ENCODE data around the gene NAPG.
"Not testable (repeated sequence)": the region's sequence is repeated elsewhere in the genome, so short reads cannot be mapped to it uniquely, and the experiment has no call there.

NAPG gene

DNA sequence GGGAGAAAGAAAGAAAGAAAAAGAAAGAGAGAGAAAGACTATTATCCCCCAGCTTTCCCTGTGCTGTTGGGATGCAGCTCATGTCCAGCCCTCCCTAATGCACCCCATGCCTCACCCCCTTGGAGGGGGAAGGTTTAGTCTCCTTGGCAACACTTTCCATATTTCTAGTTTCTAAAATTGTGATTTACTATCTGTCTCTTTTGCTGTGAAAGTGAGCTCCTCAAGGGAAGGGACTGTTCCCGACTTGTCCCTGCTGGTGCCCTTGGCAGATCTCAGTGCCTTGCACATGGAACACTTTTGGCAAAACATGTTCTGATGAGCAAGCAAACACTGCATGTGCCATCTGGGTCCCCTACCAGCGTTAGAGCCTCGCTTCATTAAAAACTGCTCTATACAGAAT, 11.7 kb upstream of the NAPG start:
- no peak for DNase-seq (ENCODE audit: low read depth)

DNA sequence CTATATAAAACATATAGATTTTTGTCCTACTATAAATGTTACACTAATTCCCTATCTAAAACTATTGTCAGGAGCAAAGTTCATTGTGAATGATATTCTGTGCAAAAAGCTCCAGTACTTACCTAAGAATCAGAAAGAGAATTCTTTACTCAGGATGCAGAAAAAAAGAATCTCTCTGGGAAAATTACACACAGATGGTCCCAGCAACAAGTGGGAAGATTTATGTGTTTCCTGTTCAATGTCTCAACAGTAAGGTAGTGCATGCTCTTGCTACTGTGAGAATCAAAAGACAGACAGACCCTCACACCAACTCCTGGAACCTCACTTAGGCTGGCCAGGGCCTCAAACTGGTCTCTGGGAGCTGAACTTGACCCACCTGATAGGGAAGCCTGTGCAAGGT, 11.2 kb upstream of the NAPG start:
- DNase-seq (ENCODE audit: low read depth): peak; percentile 27

DNA sequence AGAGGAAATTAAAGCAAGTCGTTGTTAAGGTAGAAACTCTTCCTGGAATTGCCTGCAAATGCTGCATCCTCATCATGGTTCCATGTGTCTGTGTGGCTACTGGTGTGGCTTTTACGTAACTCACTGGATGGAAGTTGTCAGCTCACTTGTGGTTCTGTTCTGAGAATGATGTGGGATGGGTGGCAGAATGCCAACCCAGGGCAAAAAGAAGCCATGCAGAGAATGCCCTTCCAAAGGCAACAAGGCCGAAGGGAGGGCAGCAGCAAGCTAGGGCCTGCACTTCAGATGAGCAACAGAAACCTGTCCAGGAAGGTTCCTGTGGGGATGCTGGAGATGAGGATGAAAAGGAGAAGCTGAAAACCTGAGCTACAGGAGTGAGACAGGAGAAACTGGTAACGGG, 10.4 kb upstream of the NAPG start:
- peak; percentile 8 for DNase-seq (ENCODE audit: low read depth)

DNA sequence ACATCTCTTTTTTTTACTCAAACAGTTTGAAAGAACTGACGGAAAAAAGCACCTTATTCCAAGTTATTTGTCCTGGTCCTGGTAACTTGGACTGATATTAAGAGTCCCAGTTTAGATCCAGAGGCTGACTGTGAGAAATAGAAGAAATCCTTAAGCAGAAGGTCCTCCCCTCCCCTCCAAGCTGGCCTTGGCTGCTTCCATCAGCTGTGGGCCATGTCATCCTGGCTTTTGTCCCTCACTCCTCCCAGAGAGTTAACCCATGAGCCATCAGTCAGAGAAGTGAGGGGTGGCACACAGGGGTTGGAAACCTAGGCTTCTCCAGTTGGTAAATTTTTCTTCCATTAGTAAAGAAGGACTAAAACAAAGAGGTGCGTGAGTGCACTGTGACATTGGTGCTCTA, 9.7 kb upstream of the NAPG start:
- DNase-seq (ENCODE audit: low read depth): no peak

DNA sequence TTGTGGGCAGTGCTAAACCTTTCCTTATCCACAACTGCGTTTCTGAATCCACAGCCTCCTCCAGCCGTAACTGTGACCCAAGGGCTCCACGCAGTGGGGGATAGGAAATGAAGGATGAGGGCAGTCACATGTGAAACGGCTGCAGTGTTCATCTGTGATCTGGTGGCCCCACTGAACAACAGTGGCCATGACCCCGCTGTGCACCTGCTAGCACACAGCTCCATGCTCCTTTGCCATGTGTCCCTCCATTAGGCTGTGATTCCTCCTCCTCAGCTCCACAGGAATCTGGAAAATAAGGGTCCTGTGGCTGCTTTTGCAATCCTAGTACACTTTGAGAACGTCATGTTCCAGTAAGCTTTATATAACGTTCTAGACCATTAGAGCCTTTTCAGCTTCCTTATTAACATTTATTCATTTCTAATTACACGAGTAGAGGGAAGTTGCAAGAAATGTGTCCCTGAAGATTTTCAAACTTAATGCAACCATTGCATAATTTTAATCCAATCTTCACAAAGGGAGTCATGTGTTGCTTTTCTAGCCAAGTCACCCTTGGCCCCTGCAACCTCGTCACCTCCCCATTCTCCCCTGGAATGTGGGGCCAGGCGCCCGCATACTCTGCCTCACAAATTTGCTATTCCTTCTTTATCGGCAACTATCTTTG, 7.1 kb upstream of the NAPG start:
- DNase-seq (ENCODE audit: low read depth): peak; percentile 67

DNA sequence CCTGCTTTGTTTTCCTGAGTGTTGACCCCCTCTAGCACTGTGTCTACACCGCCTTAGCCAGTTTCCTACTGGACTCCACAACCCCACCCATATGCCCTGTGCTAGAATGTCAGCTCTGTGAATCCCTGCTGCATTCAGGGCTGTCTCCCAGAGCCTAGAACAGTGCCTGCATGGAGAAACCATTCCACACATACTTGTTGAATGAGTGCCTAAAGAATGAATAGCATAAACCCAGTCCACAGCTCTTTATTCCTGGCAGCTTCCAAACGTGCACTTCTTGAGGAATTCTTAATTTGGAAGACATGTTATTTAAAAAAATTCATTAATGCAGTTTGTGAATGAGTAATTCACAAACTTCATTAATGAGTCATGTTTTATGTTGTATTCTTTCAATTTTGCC, 6.5 kb upstream of the NAPG start:
- peak; percentile 87 for DNase-seq (ENCODE audit: low read depth)

DNA sequence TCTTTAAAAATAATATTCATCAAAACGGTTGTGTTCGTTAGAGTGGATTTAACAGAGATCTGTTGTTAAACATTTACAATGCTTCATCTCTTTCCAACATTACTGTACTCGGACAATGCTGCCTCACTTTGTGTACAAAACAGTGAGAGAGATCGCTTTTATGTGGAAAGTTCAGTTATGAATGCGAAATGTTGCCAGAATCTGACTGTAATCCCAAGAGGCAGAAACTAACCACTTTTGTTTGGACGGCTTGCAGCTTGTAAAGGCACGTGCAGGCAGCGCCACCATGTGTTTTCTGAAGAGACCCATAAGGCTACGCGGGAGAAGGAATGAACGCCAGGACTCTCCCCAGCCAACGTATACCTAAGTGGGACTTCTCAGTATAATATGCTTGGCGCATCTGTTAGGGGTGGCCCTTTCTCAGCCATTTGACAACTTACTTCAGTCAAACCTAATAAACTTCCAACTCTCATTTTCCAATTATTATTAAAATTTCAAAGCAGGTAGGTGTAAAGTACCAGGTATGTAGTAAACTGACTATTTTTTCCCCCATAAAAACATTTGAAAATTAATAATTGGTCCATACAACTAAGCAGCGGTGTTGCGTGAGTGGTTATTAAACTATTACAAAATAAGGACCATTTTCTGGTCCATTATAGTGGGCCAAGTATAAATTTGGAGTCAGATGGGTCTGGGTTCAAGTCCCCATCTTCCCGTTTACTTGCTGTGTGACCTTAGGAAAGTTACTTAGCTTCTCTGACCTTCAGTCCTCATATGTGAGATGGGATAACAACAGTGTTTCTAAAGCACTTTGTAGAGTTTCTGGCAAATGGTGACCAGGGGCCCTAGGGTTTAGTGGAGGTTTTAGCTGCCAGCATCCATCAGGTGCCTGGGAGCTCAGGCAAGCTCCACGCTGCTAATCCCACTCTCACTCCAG, 5.6 kb upstream of the NAPG start:
- peak; percentile 92 for DNase-seq (ENCODE audit: low read depth)

DNA sequence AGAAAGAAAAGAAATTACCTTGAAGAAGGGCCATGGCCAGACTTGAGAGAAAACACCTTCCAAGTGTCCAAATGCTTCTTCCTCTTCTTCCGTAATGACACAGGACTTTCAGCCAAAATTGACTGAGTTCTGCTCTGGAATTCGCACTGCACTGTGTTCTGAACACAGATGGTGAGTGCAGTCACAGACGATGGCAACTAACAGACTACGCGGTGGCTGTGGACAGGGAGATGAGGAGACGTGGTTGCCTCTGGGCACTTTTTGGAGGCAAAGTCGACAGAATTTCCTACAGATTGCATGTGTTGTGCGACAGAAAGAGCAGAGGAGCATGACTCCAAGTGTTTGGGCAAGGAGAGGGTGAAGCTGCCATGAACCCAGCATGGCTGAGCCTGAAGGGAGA, 4.3 kb upstream of the NAPG start:
- DNase-seq (ENCODE audit: low read depth): no peak

DNA sequence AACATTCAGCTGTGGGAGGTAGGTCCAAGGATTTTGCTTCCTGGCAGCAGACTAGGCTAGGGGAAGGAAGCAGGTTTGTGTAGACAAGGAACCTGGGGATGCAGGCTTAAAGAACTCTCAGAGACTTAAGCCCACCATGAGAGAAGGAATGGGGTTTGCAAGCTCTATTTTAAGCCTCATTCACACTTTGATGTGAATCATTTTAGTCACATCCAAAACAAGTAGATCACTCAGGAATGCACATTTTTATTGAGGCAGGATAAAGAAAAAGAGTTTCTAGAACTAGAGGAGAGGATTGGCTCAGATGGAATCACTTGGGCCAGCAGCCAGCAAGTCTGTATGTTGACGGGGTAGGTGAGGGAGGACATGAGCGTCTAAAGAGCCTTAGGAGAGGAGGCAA, 3.3 kb upstream of the NAPG start:
- DNase-seq (ENCODE audit: low read depth): peak; percentile 55

DNA sequence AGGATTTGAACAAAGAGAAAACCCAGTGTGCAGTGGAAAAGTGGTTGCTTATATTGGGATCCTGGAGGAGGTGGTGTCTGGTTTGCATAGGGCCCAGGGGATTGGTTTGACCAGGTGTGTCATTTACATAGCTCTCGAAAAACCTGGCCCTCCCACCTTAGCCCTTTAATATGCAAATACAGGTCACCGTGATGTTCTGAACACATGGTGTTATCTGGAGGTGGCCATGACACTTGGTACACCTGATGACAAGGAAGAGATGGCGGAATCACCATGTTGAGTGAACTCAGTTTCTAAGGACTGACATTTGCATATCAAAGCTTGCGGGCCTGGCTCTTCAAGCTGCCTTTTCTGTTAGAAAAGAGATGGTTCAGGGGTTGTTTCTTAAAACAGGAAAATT, 2.3 kb upstream of the NAPG start:
- no peak for DNase-seq (ENCODE audit: low read depth)

DNA sequence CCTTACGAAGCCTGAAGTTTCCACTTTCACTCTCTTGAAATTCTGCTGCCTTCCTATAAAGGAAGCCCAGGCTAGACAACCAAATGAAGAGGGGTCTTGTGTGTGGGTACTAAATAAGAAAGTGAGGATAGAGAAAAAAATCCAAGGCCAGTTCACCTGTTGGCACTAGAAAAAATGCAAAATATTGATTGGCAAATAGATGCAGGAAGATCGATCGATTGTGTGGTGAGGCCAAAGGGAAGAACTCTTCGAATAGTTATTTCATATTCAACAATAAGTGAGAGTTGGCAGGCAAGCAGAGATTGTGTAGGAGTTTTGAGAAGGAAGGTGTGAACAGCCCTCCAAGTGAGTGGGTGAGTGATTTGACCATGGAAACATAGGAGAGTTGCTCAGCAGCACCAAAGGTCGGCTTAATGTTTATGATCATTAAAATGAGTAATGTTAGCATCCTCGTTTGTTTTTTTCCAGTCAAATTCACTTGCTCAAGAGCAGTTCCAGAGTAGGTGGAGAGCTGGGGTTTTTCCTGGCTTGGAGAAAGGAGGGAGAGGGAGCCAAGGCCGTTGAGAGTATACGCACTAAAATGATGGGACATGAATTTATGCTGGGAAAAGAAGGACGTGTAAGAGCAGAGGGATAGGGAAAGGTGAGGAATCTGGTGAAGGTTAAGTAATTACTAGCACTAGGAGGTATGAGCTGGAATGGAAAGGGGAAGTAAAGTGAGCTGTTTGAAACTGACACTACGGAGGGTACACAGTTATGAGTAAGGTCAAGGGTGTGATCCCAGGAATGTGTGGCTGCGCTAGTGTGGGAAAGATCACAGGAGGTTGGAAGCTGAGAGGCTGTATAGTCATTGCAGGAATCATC, 1.1 kb upstream of the NAPG start:
- DNase-seq (ENCODE audit: low read depth): peak; percentile 59

DNA sequence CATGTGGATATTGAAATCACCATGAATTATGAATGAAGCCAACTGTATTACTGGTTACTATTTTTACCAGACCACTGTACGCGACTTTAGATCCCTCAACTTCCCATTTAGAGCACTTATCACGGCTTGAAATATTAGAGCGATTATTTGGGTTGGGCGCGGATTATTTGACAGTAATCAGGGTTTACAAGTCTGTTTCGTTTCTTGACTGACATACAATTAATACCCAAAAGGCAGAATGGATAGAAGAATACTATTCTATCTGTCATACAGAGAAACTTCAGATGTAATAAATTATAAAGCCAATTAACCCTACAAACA, 496 bp upstream of the NAPG start:
- no peak for DNase-seq (ENCODE audit: low read depth)

DNA sequence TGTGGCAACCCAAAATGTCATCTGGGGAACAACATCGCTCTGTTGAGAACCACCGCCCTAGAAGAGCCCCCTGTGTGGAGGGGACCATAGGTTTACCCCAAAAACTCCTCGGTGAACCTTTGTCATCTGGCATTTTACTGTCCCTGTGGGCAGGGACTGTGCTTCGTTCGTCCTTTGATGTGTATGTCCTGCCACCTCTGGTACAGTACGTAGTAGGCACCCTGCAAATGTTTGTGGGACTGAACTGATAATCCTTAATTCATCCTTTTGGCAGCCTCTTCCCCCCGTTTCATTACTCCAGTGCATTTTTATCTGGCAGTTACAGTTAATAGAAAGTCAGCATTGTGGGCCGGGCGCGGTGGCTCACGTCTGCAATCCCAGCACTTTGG, 728 bp downstream of the NAPG start:
- peak; percentile 14 for DNase-seq (ENCODE audit: low read depth)

DNA sequence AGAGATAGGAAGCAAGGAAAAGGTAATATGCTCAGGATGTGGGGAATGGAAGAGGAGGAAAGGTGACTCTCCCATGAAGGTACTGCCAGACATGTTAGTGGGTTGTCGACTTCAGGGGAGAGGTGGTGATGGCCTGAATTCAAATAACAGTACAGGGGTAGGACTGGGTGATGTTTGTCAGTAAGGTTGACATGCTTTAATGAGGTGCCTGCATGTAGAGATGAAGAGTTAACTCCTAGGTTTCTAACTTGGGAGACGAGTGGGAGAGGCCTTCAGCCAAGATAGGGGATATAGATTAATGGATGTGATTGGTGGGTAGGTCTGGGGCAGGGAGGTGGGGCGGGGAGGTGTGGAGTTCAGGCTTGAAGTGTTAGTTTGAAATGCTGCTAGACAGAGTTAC, 2.6 kb downstream of the NAPG start:
- no peak for DNase-seq (ENCODE audit: low read depth)

DNA sequence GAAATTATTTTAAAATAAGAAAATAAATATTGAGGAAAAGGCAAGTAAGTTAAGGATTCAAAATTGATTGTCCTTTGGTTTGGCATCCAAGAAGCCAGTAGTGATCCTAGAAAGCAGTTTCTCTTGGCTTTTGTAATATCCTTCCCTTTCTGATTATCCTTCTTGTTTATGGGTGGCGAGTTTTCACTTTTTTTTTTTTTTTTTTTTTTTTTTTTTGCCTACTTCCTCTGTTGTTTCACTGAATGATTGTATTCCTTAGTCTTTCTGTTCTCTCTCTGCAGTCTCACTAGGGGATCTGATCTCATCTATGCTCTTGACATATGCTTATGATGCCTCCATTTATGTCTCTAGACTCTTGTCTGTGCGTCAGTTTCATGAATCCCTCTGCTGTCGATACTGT, 4.2 kb downstream of the NAPG start:
- DNase-seq (ENCODE audit: low read depth): no peak

DNA sequence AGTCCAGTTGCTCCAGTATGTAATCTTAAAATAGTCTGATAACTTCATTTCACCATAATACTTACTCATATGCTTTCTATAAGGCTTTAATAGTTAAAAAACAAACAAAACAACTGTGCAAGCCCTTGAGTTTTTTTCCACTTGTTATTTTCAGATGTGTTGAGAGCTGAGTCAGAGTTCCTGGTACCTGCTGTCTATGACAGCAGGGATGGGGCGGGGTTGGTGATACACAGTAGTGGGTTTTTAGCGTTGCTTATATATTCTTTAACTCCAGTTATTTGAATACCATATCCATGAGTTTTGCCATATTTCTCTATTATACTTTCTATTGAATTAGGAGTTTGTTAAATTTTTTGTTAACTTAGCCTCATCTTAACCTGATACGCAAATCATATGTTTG, 5.0 kb downstream of the NAPG start:
- peak; percentile 18 for DNase-seq (ENCODE audit: low read depth)

DNA sequence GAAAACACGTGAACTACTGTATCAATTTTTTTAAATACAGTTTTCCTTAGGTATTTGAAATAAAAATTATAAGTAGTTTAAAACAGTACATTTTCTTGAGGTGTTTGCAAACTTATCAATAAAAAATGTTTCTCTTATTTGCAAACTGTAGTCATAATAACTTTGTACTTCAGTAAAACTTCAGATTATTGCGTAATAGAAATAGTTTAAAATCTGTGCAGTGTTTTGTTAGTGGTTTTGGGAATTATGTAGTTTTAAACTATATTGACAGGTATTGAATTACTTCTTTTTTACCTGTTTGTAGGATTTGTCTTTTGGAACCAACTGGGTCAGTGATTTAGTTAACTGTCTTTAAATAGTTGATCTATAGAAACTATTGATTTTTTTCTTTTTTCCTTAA, 7.3 kb downstream of the NAPG start:
- DNase-seq (ENCODE audit: low read depth): no peak

DNA sequence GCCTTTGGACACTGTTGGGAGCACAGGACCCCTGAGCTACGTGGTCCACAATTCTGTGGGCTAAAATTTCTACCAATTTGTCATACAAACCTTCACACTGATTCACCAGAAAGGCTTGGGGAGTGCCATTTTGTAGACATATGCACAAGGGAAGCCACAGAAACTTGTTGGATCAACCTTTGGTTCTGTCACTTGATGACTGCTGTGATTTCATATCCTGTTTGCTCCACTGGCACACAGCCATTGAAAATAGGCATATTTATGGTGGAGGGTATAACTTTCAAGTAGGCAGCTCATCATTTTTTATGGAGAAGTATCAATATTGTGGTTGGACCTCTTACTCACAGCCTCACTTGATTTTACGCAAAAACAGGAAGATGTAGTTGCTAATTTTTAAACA, 10.5 kb downstream of the NAPG start:
- peak; percentile 34 for DNase-seq (ENCODE audit: low read depth)

DNA sequence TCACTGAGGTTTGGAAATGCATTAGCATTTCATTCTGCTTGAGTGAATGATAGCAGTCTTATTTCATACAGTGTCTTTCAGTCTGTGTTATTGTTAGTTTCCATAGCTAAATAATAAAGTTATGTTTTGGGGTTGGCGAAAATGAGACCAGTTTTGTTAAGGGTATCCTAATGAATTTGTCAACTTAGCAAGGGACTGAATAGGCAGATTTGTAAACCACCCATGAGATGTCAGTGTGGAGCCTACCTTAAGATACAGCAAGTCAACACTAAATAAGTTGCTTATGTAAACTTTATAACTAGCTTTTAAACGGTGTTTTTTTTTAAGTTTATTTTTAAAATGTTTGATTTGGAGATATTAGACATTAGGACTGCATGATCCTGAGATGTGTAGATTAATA, 11.9 kb downstream of the NAPG start:
- no peak for DNase-seq (ENCODE audit: low read depth)

DNA sequence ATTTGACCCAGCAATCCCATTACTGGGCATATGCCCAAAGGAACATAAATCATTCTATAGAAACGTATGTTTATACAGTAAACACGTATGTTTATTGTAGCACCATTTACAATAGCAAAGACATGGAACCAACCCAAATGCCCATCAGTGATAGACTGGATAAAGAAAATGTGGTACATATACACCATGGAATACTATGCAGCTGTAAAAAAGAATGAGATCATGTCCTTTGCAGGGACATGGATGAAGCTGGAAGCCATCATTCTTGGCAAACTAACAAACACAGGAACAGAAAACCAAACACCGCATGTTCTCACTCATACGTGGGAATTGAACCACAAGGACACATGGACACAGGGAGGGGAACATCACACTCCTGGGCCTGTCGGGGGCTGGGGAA, 13.3 kb downstream of the NAPG start:
- DNase-seq (ENCODE audit: low read depth): not testable (repeated sequence)

DNA sequence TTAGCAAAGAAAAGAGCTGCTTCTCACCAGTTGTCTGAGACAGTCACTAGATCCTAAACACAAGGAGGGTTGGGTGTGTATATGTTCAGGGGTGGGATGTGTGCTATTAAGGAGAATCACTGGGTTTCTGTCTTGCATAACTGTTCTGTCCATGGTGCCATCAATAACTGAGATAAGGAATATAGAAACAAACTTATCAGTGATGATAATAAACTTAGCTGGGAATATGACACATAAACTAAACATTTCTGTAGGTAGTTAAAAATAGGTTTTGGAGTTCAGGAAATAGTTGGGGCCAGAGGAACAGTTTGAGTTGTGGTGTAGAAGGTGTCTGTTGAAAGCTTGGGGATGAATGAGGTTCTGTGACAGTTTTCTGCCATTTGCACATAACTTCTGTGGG, 17.4 kb downstream of the NAPG start:
- peak; percentile 26 for DNase-seq (ENCODE audit: low read depth)

DNA sequence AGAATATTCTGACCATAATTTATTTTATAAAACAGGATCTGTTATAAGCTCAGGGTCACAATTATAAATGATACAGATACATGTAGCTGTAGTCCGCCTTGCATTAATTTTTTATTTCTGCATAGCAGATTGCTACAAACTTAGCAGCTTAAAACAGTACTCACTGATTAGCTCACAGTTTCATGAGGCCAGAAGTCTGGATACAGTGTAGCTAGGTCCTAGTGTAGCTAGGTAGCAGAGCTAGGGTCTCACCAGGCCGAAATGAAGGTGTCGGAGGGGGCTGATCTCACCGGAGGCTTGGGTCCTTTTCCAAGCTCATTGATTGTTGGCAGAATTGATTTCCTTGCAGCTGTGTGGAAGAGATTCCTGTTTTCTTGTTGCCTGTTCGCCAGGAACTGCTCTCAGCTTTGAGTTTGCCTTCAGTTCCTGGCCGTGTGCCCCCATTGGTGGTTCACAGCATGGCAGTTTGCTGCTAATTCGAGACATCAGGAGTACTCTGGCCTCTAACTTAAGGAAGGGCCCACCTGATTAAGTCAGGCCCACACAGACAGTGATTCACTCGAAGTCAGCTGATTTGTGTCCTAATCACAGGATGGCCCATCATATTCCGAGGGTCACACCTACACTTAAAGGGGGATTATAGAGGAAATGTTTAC, 18.4 kb downstream of the NAPG start:
- no peak for DNase-seq (ENCODE audit: low read depth)
